Measurements from ENCODE around the gene MAGI2. TPM values are rescaled to one million over a fixed set of nuclear protein-coding genes. Genes with fewer than 3 reads are reported as not detected.

MAGI2 gene
- total RNA-seq, 1 donor from 2014 or later = 6.9 TPM

GRCh38 chr7:79291498-79291865 is 162.0 kb downstream of the MAGI2 start:
- intact Hi-C loops (cut with DNase I) = no loop called here
- DNase-seq (ENCODE audit: extremely low spot score in 2 of 2) = no peak
- TF ChIP-seq POLR2AphosphoS5 (IDR thresholded peaks at IDR 0.05; ENCODE audit: insufficient read depth in 1 of 2, low read depth in 1 of 2) = no peak
- TF ChIP-seq POLR2A (IDR thresholded peaks at IDR 0.05) = no peak
- TF ChIP-seq CTCF (IDR thresholded peaks at IDR 0.05) = no peak

GRCh38 chr7:79290841-79291497 is 162.5 kb downstream of the MAGI2 start:
- no peak overlapping the region for H3K4me3 ChIP-seq
- no peaks in the 10 kb centered on the region for H3K4me1 ChIP-seq
- DNase-seq (ENCODE audit: extremely low spot score in 2 of 2) = no peak
- no peaks in the 10 kb centered on the region for H3K9me3 ChIP-seq
- intact Hi-C loops (cut with DNase I) = no loop called here
- no peaks in the 10 kb centered on the region for H3K27me3 ChIP-seq
- no peaks in the 10 kb centered on the region for H3K36me3 ChIP-seq
- H3K27ac ChIP-seq = no peak overlapping the region
- TF ChIP-seq POLR2AphosphoS5 (IDR thresholded peaks at IDR 0.05; ENCODE audit: insufficient read depth in 1 of 2, low read depth in 1 of 2) (no peak), POLR2A (IDR thresholded peaks at IDR 0.05) (no peak), CTCF (IDR thresholded peaks at IDR 0.05) (no peak)

More at GRCh38 chr7:79291498-79291865, 162.0 kb downstream of the MAGI2 start:
- Histone ChIP-seq H3K36me3 (no peaks in the 10 kb centered on the region), H3K4me3 (no peak overlapping the region), H3K4me1 (no peaks in the 10 kb centered on the region), H3K27me3 (no peaks in the 10 kb centered on the region), H3K27ac (no peak overlapping the region), H3K9me3 (no peaks in the 10 kb centered on the region)

GRCh38 chr7:79290398-79290797 is 163.1 kb downstream of the MAGI2 start:
- no peaks in the 10 kb centered on the region for H3K27me3 ChIP-seq
- intact Hi-C loops (cut with DNase I) = no loop called here

GRCh38 chr7:79288655-79289054 is 164.8 kb downstream of the MAGI2 start:
- H3K4me3 ChIP-seq = no peak overlapping the region
- no peak overlapping the region for H3K27ac ChIP-seq
- no peak for DNase-seq (ENCODE audit: extremely low spot score in 2 of 2)
- no peak for TF ChIP-seq POLR2A (IDR thresholded peaks at IDR 0.05)
- no peak for TF ChIP-seq CTCF (IDR thresholded peaks at IDR 0.05)
- TF ChIP-seq POLR2AphosphoS5 (IDR thresholded peaks at IDR 0.05; ENCODE audit: insufficient read depth in 1 of 2, low read depth in 1 of 2) = no peak
- no peaks in the 10 kb centered on the region for H3K27me3 ChIP-seq
- H3K4me1 ChIP-seq = no peaks in the 10 kb centered on the region
- no peaks in the 10 kb centered on the region for H3K9me3 ChIP-seq
- no peaks in the 10 kb centered on the region for H3K36me3 ChIP-seq
- intact Hi-C loops (cut with DNase I) = no loop called here

More at GRCh38 chr7:79290398-79290797, 163.1 kb downstream of the MAGI2 start:
- Histone ChIP-seq H3K36me3 (no peaks in the 10 kb centered on the region), H3K4me3 (no peak overlapping the region), H3K9me3 (no peaks in the 10 kb centered on the region), H3K27ac (no peak overlapping the region), H3K4me1 (no peaks in the 10 kb centered on the region)
- DNase-seq (ENCODE audit: extremely low spot score in 2 of 2) = no peak
- TF ChIP-seq POLR2AphosphoS5 (IDR thresholded peaks at IDR 0.05; ENCODE audit: insufficient read depth in 1 of 2, low read depth in 1 of 2) (no peak), CTCF (IDR thresholded peaks at IDR 0.05) (no peak)

GRCh38 chr7:79287981-79288380 is 165.5 kb downstream of the MAGI2 start:
- H3K27ac ChIP-seq = no peak overlapping the region
- no peak for TF ChIP-seq POLR2A (IDR thresholded peaks at IDR 0.05)
- TF ChIP-seq POLR2AphosphoS5 (IDR thresholded peaks at IDR 0.05; ENCODE audit: insufficient read depth in 1 of 2, low read depth in 1 of 2) = no peak
- no peak for TF ChIP-seq CTCF (IDR thresholded peaks at IDR 0.05)
- no peaks in the 10 kb centered on the region for H3K9me3 ChIP-seq
- H3K4me1 ChIP-seq = no peaks in the 10 kb centered on the region
- no peaks in the 10 kb centered on the region for H3K27me3 ChIP-seq
- intact Hi-C loops (cut with DNase I) = no loop called here
- DNase-seq (ENCODE audit: extremely low spot score in 2 of 2) = no peak
- H3K4me3 ChIP-seq = no peak overlapping the region
- no peaks in the 10 kb centered on the region for H3K36me3 ChIP-seq
